Inflammatory macrophage treated with lipopolysaccharide for 1 hour (primary cell): ENCODE data around the gene NFIA.

Experiments used
- DNase-seq, 2 donors: peaks; one replicate each; pipeline ENCODE4 v3.0.0-alpha.2; 2020 to 2022

The NFIA gene

DNA sequence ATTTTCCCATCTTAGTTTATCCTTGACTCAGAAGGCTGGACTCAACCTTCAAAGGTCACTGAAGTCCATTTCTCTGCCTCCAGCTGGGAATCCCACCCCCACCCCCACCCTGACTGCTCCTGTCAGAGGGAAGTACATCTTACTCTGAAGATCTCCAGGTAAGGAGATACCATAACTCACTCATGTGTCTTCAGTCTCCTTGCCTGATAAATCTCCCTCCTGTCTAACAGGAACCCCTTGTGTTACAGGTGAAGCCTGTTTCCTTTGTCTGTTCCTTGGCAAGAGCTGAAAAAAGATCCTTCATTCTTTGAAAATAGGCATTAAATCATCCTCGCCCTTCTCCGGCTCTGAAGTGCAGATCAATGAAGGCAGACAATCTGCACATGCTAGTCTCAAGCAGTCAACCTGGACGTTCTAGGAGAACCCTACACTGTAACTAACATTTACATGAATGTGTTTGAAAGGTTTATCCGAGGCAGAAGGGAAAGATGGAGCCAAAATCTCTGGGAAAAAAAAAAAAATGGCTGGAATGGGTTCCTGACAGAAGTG lies 392.0 kb downstream of the NFIA start:
- DNase-seq, result no peak

DNA sequence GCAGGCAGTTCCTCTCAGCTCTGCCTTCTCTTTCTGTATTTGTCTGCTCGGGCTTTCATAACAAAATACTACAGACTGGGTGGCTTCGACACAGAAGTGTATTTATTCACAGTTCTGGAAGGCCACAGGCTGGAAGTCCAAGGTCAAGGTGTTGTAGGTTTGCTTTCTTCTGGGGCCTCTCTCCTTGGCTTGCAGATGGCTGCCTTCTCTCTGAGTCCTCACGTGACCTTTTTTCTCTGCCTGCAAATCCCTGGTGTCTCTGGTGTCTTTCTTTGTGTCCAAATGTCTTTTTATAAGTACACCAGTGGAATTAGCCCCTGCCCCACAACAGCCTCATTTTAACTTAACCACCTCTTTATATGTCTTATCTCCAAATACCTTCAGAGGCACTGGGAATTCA lies 392.6 kb downstream of the NFIA start:
- no peak for DNase-seq

DNA sequence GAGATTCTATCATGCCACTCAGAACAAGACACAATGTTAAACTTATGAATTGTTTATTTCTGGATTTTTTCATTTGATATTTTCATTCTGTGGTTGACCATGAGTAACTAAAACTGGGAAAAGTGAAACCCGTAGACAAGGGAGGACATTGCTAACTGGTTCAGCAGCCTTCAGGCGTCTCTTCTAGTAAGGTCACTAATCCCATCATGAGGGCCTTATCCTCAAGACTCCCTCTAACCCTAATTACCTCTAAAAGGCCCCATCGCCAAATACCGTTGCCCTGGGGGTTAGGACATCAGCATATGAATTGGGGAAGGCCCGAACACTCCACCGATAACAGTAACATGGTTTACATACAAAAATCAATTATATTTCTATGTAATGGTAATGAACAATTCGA lies 394.9 kb downstream of the NFIA start:
- DNase-seq, result no peak

DNA sequence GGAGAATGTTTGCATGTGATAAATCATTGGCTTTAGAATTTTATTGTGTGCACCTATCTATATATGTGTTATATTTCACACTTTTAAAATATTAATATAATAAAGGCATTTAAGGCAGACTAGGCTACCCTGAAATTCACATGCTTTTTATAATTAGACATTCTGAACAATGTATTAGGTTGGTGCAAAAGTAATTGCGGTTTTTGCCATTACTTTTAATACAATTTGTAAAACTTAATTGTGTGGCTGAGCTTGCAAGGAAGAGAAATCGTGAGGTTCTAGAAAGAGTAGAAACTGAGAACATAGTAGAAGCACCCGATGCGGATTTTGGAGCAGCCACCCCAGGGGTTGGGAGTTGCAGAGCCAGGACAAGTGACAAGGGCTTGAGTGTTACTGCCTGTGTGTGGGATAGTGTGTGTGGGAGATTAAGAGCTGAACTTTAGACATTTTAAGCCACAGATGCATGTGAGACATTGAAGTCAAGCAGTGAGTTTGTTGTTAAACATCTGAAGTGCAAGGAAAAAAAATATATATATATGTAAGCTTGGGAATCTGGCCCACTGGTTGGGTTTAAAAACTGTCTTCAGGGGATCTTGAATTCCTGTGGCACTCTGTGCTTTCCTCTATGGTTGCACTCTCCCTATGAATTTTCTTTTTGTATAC lies 398.0 kb downstream of the NFIA start:
- no peak for DNase-seq

DNA sequence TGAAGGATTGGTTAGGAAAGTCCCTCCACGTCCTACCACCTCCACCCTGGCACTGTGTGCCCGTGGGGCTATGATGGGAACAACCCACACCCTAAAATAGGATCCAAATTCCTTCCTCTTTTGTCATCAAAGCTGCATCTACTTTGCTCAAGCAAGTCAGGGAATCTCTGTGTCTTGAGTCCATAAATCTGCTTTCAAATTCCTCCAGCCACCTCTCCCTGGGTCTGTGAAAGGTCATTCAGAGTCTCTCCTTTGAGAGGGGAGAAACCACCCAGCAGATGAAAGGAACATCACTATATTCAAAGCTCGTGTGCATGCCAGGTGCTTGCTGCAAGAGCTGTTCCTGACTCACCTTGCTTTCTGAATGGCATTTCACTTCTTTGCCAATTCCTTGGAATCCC lies 399.0 kb downstream of the NFIA start:
- peak; percentile 38 to 74 for DNase-seq

DNA sequence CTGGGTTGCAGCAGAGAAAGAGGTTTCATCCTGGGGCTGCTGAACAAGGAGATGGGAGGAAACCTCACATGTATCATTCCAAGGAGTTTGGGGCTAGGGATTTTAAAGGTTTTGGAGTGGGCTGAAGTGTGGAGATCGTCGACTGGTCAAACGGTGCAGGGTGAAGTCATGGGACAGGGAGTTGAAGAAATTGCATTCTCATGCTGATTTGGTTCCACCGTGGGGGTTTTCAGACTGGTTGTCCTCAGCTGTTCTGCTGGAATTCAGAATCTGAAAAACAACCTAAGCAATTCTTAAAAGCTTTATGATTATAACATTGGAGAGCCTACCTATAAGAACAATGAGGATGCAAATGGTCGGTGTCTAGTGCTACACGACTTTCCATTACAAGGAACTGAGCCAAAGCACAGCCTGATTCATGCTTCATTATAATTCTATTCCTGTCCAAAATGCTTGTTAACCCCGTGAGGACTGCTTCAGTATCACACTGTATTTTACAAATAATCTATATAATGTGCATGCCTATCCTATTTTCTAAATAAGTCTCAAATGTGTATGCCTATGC lies 399.9 kb downstream of the NFIA start:
- DNase-seq, result peak; percentile 3 to 62

DNA sequence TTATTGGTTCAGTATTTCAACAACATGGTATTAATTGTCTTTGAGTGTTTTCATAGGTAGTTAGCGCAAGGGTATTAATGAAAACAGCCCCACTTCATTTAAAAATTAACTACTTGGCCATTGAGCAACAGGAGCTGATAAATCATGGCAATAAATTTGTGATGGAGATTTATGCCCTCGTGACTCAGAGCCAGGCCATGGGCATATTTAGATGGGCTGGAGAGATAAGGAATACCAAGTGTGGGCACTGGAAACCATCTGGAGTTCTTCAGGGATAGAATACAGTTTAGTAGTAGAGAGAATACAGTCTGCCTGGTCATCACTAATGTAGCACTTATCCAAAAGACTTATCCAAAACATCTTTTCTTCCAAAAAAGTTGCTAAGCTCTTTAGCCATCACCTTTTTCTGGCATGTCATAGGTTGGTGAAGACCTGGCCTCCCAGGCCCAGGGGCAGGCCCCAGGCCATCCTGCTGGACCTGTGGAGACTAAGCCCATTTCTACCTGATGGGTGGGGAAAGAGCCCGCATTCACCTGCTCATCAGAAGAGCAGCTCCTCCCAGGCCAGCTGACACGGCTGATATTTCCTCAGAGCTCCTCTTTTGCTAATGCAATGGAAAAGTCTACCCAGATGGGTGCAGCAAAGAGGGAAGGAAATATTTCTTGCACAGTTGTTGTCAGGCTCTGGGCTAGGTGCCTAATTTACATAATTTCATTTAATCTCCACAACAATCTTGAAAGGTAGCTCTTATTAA lies 404.6 kb downstream of the NFIA start:
- no peak for DNase-seq

DNA sequence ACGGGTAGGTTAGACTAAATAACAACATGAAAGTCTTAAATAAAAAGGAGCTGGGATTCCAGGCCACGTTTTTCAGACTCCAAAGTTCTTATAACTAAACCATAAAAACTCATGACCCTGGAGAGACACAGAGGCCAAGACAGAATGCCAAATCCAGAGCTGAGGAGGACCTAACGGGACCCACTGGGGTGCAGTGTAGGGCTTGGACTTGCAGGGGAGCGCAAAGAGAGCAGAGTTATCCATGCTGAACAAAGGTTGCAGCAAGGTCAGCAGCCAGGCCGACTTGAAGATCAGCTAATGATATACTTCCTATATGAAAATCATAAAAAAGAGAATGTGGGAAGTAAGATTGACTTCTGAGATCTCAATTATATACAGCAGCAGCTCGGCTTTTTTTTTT lies 405.4 kb downstream of the NFIA start:
- DNase-seq, result no peak

DNA sequence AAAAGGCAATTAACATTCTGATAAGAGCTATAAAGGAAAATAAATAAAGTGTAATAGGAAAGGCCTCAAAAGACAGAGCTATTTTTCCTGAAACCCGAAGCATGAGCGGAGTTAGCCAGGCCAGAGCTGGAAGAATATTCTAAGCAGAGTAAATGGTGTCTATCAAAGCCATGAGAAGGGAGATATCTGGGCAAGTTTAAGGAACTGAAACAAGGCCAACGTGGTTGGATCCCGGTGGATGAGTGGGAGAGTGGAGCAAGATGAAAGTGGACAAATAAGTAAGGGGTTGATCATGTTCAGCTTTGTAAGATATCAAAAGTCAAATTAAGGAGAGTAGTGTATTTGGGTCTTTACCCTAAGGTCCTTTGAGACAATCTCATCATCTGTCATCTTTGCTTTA lies 408.6 kb downstream of the NFIA start:
- DNase-seq, result no peak

DNA sequence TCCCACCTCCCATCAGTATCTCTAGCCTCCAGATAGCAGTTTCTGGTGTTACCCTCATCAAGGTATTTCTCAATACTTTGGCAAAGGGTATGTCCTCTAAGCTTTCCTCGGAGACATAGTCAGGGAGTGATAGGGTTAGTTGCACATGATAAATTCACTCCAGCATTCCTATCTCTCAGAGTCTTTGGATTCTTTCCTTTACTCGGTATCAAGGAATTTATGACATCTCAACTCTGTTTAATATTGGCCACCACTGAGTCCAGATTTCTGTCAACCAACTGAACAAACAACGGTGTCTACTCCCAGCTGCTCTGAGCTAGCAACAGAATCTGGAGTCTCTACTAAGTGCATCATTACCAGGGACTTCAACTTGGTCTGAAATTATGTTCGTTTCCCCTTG lies 409.1 kb downstream of the NFIA start:
- DNase-seq, result no peak

DNA sequence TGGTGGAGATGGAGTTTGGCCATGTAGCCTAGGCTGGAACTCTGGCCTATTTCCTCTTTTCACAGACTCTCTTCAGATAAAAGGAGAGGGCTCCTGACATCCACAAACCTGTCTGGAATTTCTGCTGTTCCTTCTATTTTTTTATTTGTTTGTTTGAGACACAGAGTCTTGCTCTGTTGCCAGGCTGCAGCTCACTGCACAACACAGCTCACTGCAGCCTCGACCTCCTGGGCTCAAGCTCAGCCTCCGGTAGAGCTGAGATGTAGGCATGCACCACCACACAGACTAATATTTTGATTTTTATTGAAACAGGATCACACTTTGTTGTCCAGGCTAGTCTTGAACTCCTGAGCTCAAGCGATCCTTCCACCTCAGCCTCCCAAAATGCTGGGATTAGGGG lies 411.6 kb downstream of the NFIA start:
- no peak for DNase-seq

DNA sequence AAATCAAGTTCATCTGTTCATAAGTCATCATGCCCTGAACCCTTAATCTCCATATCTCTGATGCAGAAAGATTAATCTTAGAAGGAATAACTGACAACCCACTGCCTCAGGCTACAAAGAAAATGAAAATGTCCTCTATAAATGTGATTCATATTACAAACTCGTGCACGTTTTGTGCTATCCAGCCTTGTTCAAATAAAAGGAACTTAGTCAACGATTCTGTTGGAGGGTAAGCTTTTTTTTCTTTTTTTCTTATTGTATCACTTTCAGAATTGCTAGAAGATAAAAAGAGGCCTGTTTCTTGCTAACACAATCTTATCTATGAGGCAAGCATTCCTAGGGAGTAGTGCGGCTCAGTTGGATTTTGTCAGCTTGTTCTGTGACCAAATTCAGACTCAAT lies 414.1 kb downstream of the NFIA start:
- DNase-seq, result no peak

DNA sequence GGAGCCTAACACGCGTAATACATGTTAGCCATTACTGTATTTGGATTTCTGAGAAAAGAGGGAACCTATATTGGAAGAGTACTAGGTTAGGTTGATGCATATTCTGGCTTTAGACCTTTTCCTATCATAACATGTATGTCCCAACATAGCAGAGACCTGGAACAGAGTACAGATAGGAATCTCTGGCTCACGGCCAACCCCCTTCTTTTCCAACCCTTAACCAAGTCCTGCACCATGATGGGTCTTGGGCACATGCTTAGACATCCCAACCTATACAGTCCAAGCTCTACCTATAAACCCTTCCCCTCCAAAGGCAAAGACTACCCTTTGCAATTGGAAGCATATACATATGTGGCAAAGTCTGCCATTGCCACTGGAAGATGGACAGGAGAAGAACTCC lies 414.7 kb downstream of the NFIA start:
- DNase-seq, result no peak

DNA sequence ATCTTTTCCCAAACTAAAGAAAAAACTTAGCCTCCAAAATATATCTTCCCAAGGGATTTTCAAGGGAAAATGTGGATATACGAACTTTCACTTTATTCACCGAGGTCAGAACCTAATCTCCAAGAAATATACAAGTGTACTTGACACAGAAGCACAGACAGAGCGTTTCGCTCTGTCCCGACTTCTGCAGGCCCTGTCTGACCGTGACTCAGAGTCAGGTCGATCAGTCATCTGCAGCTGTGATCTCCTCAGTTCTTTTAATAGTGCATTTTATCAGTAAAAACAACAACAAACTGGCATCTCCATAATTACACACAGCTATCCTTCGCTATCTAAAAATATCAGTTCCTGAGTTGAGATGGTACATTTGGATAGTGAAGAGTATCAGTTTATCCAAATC lies 416.0 kb downstream of the NFIA start:
- DNase-seq, result no peak

DNA sequence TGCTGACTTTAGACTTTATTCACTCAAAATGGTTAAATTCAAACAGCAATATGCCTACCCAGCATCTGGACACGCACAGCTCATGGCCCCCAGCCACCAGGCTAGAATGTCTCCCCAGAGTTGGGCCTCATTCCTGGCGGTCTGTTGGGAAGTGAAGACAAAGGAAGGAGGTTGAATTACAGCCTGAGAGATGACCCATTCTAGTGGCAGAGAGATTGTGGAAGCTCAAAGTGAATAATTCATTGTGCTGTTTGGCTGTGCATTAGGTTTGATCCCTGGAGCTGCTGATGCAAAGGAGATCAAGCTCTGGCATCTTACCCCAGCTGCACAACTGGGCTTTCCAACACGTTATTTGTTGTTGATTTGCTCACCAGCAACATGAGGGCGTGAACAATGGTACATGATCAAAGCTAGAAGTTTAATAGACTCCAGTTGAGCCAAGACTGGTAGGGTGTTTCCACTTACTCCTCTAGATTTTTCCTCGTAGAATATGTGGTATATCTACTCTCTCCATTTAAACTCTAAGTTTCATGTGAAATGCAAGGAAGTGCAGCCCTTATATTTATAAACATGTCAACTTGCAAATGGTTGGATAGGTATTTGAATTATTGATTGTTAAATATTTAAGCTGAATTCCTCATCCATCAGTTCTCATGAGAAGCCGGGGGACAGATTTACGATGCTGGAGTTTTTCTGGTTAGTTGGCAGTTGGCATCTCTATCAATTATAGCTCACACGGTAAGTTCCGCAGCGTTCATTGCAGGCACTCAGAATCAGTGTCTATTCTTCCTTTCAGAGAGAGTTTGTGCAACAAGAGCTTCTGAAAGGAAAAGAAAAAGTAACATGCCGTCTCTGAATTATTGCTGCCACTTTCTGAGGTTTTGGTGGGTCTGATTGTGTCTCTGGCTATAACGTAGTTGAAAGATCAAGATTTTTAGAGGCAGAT lies 419.9 kb downstream of the NFIA start:
- no peak for DNase-seq

DNA sequence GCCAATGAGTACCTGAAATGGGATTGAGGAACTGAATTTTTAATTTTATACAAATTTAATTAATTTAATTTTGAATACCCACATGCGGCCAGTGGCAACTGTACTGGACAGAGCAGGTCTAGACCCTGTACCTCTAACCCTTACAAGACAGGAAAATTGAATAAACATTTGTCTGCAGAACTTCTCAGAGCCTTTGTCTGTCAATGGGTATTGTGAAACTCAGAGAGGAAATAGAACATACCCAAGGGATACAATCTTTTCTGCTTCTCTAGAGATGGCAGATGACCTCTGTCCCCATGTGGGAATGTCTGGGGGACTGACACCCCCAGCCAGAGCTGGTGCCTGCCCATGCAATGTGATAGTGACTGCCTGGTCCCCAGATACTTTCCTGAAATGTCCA lies 421.9 kb downstream of the NFIA start:
- DNase-seq, result no peak

DNA sequence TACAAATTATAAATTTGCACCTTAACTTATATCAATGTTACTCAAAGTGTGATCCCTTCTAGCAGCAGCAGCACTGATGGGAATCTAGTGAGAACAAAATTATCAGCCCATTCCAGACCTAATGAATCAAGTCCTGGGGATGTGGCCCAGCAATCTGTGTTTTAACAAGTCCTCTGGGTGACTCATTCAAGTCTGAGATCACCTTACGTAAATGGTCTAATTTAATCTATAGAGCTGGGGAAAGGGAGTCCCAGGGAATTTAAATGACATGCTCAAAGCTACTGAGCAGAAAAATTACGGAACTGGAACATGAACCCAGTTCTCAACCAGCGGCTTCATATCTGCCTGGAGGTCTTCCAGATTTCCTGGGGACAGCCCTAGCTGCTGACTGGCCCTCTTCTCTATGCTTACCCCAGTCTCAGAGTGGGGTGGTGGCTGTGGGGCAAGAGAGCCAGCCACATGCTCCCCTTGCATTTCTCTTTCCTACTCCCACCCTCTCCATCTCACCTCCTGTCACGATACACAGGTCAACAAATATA lies 422.6 kb downstream of the NFIA start:
- no peak for DNase-seq

DNA sequence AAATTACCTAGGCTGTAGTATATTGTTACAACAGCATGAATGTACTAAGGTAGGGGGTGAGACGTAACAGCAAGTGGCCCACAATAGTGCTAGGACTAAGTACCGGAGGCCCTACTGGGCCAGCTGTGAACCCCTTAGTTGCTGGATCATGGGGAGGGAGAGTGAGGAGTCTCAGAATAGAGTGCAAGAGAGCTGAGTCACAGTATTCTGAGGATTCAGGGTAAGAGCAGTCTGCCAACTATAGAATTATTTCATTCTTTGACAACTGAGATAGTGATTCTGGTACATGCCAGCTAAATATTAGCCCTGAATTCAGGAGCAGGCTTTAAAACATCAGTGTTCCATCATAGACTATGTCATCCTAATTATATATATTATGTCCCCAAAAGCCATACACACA lies 423.9 kb downstream of the NFIA start:
- DNase-seq, result no peak

DNA sequence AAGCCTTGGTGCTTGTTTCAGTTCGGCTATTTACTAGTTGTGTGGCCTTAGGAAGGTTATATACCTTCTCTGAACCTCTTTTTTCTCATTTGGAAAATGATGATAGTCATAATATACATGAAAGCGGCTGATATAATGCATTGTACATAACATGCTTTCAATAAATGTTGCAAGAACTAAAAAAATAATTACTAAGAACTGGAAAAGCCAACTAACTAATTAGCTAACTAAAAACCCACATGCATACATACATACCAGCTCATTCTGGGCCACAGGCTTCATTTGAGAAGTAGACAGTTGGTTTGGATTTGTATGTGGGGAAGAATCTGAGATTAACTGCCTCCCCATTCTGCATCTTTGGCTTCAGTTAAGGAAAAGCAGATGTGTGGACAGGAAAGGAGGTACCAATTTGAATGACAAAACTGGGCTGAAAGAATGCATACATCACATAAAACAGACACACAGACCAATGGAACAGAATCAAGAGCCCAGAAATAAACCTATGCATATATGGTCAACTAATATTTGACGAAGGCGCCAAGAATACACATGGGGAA lies 424.7 kb downstream of the NFIA start:
- no peak for DNase-seq
